Measurements from ENCODE around the gene MCF2L.

The MCF2L gene

DNA sequence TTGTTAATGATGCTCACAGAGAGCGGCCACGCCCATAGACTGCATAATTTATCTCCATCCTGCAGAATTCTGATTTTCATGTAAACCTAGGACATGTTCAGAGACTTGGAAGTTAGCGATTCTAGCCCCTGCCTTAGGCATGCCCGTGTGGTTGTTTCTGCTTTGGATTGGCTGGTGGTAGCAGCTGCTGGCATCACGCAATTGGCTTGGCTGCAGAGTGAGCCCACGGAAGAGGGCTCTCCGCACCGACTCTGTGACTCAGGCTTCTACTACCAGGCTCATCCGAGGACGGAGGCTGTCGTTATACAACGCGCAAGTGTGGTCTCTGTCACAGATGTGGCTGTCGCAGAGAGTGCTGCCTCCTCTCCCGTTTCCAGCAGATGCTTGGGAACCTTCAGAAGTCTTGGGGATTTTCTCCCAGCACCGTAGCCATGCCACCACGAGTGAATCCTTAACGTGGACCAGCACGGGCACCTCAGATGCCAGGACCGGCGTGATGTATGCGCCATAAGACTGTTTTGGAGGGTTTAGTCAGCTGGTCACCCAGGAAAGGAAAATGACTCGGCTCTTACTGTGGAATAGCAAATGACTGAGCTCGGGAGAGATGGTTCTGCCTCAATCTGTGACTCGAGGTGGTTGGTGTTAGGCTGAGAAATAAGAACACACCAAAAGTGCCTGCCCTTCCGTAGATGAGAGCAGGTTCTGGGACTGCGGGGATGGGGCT is 75.5 kb downstream of the MCF2L start:
- POLR2A ChIA-PET, result no interaction called here
- peak overlapping the region; percentile 3; the same call in 1 of the 2 replicates for H3K4me3 ChIP-seq (ENCODE audit: low read depth, low read length)
- no peak for DNase-seq (ENCODE audit: low read depth, low spot score)
- TF ChIP-seq, protein P1, sequence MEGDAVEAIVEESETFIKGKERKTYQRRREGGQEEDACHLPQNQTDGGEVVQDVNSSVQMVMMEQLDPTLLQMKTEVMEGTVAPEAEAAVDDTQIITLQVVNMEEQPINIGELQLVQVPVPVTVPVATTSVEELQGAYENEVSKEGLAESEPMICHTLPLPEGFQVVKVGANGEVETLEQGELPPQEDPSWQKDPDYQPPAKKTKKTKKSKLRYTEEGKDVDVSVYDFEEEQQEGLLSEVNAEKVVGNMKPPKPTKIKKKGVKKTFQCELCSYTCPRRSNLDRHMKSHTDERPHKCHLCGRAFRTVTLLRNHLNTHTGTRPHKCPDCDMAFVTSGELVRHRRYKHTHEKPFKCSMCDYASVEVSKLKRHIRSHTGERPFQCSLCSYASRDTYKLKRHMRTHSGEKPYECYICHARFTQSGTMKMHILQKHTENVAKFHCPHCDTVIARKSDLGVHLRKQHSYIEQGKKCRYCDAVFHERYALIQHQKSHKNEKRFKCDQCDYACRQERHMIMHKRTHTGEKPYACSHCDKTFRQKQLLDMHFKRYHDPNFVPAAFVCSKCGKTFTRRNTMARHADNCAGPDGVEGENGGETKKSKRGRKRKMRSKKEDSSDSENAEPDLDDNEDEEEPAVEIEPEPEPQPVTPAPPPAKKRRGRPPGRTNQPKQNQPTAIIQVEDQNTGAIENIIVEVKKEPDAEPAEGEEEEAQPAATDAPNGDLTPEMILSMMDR (IDR thresholded peaks at IDR 0.05; ENCODE audit: insufficient read depth, low read length, missing control alignments), result no peak
- CTCF ChIA-PET, result no interaction called here

DNA sequence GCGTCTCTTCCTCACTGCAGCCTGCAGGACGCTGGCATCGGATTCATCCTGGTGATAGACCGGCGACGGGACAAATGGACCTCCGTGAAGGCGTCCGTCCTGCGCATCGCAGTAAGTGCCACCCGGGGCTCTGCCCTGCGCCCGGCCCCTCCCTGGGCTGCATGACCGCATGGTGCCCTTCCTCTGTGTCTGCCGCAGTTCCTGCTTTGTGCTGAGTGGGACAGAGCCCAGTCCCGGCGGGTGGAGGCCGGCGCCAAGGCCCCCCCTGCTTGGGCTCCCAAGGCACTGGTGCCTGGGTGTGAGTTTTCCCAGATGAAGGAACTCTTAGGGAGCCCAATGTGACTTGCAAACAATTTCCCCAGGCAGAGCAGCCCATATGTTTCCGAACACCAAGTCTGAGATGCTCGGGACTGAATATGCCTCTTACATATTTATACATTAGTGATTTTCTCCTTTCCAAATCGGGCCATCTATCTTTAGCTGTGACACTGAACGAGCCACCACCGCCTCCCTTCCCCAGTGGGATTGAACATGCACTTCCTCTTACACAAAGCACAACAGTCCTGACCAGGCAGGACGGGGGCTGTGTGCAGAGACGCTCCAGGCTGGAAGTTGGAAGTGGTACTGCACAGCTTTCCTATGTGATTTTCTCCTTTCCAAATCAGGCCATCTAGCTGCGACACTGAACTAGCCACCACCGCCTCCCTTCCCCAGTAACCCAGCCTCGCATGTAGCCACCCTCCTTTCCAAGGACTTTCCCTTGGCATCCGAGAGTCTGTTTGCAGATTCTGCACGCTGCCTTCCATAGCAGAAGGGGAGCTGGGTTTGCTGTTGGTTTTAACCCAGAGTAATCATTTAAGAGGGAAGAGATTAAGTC is 76.5 kb downstream of the MCF2L start:
- ChIA-PET POLR2A (no interaction called here), CTCF (interaction anchor here (1.0 kb wide), 1 partner anchor 10 kb away, joined by 4 read pairs; no protein-coding TSS in a partner anchor)
- no peak overlapping the region for H3K4me3 ChIP-seq (ENCODE audit: low read depth, low read length)
- TF ChIP-seq, protein P1 (IDR thresholded peaks at IDR 0.05; ENCODE audit: insufficient read depth, low read length, missing control alignments), result no peak
- DNase-seq (ENCODE audit: low read depth, low spot score), result no peak

DNA sequence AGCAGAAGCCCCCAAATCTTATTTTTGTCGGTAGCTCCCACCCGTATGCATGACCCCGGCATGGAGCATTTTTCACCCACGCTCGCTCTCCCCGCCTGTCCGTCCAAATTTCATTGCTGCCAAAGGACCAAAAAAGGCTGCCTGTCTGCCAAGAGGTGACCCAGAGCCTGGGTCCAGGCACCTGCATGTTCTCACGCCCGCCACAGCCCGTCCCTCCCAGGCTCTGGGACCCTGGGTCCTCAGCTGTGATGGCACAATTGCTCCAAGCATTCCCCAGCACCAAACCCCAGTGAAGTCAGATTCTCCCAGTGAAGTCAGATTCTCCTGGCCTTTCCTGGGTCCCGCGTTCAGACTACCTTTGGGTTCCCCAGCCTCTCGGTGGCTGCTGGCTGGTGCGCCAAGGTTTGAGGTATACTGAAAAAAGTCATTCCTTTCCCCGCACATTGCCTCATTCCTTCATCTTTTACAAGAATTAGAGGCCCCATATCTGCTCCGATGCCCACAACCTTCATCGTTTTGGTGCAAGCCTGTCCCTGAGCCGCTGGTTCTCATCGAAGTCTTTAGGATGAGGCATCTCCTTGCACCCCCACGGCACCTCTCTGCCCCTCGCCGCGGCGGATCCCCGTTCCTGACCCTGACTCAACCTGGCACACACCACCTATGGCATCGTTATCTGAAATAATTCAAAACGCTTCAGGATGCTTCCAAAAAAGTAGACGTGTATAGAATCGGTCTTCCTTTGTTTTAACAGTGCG is 77.3 kb downstream of the MCF2L start:
- POLR2A ChIA-PET, result no interaction called here
- TF ChIP-seq, protein P1 (IDR thresholded peaks at IDR 0.05; ENCODE audit: insufficient read depth, low read length, missing control alignments), result no peak
- no peak overlapping the region for H3K4me3 ChIP-seq (ENCODE audit: low read depth, low read length)
- no peak for DNase-seq (ENCODE audit: low read depth, low spot score)
- CTCF ChIA-PET, result interaction anchor here (1.0 kb wide), 1 partner anchor 11 kb away, joined by 4 read pairs; no protein-coding TSS in a partner anchor

DNA sequence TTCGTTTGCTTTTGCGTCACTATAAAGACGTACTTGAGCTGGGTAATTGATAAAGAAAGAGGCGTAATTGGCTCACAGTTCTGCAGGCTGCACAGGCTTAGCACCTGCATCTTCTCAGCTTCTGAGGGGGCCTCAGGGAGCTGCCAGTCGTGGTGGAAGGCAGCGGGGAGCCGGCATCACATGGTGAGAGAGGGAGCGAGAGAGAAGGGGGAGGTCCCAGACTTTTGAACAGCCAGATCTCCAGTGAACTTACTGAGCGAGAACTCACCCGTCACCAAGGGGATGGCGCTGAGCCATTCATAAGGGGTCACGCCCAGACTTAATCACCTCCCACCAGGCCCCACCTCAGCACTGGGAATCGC is 77.8 kb downstream of the MCF2L start:
- no peak for DNase-seq (ENCODE audit: low read depth, low spot score)
- H3K4me3 ChIP-seq (ENCODE audit: low read depth, low read length), result no peak overlapping the region
- ChIA-PET POLR2A (no interaction called here), CTCF (no interaction called here)
- TF ChIP-seq, protein P1 (IDR thresholded peaks at IDR 0.05; ENCODE audit: insufficient read depth, low read length, missing control alignments), result no peak

DNA sequence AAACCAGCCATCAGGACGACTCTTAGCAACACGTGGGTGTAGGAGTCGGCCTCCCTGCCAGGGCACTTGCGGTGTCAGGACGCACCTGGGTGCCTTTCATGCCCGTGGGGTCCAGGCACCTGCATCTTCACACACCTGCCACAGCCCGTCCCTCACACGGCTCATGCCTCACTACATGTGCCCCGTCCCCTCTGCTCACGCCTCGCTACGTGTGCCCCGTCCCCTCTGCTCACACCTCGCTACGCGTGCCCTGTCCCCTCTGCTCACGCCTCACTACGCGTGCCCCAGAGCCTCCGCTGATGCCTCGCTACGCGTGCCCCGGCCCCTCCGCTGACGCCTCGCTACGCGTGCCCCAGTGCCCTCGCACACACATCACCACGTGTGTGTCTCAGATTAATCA is 78.6 kb downstream of the MCF2L start:
- TF ChIP-seq, protein P1 (IDR thresholded peaks at IDR 0.05; ENCODE audit: insufficient read depth, low read length, missing control alignments), result no peak
- ChIA-PET CTCF (no interaction called here), POLR2A (no interaction called here)
- no peak for DNase-seq (ENCODE audit: low read depth, low spot score)
- no peak overlapping the region for H3K4me3 ChIP-seq (ENCODE audit: low read depth, low read length)
